HG02885 (cell line): ENCODE data around the gene CORO6.
"Not testable (repeated sequence)": the region's sequence is repeated elsewhere in the genome, so short reads cannot be mapped to it uniquely, and the experiment has no call there.

Source experiments
- ATAC-seq: cut with Tn5 transposase; IDR thresholded peaks from one replicate; pipeline ENCODE4 v1.9.1; 2021; ENCODE audit warnings: mild to moderate bottlenecking; ENCODE audit not compliant: unreplicated experiment, poor library complexity

CORO6 gene

GRCh38 chr17:29622337-29623282 is at the start of gene CORO6:
TSS of gene CORO6 (minus strand) at chr17:29622912. CDS start at chr17:29621421, 1,491 bp downstream.
- ATAC-seq = peak; percentile 58

DNA sequence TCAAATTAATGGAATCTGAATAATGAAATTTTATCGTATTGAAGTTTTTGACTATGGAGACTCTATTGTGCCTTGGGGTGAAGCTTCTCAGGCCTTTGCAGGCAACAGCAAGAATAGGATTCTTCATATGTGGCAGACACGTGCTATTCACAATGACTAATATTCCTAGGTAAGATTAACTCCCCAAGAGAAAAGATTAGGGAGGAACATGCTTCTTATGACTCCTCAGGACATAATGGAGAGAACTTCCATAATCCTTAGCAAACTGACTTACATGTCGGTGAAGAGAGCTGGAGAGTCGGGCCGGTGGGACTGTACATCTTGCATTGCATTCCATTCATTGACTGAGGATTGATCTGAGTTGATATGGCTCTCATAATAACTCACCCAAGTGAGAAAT is 48.9 kb upstream of the CORO6 start:
- ATAC-seq = no peak

DNA sequence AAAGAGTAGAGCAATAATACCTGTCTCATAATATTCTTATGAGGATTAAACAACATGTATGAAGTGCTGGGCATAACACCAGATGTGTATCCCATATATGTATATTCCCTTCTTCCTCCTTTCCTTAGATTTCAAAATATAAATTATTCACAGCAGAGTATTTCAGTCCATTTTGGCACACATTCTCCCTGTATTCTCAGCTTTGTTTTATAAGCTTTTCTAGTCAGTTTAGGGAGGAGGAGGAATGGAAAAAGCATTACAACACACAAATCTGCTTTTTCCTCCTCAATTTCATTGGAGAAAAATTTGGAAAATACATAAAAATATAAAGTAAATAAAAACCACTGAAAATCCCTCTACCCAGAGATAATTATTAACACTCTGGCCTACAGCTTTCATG is 46.6 kb upstream of the CORO6 start:
- ATAC-seq = no peak

- ATAC-seq = no peak
Measured at GRCh38 chr17:29667969-29668368, 45.3 kb upstream of the CORO6 start.

DNA sequence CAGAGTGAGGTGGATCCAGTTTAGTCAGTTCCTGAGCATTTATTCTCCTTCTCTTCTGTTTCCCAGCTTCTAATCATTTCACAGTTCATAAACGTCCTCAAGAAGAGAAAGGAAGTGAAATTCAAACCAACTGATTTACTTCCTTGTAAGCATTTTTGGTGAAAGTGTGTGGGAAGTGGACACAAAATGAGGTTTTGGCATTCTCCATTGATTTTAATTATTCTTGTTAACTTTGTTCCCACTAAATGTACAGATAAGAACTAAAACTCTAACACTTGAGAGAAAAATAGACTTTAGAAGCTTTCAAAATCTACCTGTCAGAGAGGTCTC is 42.7 kb upstream of the CORO6 start:
- ATAC-seq = no peak

- no peak for ATAC-seq
Measured at GRCh38 chr17:29664743-29665480, 42.2 kb upstream of the CORO6 start.

- no peak for ATAC-seq
Measured at GRCh38 chr17:29663155-29663554, 40.4 kb upstream of the CORO6 start.

DNA sequence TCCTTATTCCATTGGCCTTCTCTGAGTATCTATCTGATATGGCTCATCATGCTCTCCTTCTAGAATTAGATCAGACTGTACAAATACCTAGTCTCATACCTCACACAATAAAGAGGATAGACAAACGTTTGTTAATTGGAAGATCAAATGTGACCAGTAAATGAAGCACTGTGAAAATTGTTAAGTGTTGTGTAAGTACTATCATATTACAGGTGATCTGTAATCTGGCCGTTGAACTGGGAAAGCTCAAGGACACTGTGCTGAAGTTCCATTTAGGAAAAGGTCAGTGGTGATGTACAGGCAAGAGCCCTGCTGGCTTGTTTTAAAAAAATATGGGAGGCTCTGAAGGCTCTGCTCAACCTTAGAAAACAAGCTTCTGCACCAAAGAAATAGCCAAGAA is 38.5 kb upstream of the CORO6 start:
- ATAC-seq = no peak

DNA sequence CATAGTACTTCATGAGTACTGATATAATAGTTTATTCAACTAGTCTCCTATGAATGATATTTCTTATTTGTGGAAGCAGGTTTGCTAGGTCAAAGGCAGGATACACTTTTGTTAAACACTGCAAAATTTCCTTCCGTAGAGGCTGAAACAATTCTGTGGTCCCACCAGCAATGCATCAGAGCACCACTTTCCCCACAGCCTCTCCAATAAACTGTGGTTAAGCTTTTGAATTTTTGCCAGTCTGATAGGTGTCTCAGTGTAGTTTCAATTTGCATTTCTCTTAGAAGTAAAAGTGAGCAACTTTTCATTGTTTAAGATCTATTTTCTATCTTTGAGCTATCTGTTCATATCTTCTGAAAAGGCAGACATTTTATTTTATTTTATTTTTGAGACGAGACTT is 36.4 kb upstream of the CORO6 start:
- ATAC-seq = no peak

GRCh38 chr17:29655323-29655722 is 32.6 kb upstream of the CORO6 start:
- ATAC-seq = no peak

GRCh38 chr17:29653995-29654714 is 31.4 kb upstream of the CORO6 start:
- ATAC-seq = no peak

DNA sequence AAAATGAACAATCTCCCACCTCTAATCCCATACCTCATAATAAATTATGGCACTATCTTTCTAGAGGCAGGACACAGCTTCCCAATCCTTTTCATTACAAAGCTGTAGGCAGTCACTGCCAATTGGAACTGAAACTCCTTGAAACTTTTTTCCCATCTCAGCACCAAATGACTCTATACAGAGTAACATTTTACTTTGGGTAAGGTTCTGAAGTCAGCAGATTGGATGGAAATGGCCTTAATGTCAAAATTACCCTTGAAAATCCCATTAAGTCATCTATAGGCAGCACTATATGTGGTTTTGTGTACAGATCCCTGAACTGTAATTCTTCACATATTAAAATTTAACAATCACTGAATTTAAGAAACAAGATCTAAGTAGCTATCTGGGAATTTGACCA is 30.3 kb upstream of the CORO6 start:
- ATAC-seq = no peak

- ATAC-seq = not testable (repeated sequence)
Measured at GRCh38 chr17:29651913-29652312, 29.2 kb upstream of the CORO6 start.

GRCh38 chr17:29650396-29650795 is 27.7 kb upstream of the CORO6 start:
- ATAC-seq = no peak

DNA sequence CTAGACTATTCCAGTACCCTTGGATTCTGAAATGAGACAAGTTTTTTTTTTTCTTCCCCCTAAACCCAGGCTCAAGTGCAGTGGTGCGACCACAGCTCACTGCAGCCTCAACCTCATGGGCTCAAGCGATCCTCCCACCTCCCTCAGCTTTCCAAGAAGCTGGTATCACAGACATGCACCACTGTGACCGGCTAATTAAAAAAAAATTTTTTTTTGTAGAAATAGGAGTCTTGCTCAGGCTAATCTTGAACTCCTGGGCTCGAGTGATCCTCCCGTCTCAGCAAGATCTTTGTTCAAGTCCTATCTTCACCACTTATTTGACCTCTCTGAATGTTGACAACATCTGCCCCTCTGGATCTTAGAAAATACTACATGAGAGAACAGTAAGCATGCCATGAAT is 26.6 kb upstream of the CORO6 start:
- no peak for ATAC-seq

DNA sequence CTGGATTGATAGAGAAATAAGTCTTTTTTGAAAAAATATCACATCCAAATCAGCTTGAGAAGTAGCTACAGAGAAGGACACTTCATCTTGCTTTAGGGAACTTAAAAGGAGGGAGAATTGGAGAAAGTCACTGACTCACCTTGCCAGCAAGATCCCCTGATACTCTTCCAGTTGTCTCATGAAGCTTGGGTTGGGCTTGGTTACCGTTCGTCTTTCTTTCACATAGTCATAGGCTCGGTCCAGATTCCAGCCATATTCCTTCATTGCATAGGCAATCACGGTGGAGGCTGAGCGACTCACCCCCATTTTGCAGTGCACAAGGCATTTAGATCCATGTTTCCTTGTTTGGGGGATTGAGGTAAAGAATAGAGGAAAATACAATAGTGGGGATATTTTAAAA is 25.3 kb upstream of the CORO6 start:
- no peak for ATAC-seq

DNA sequence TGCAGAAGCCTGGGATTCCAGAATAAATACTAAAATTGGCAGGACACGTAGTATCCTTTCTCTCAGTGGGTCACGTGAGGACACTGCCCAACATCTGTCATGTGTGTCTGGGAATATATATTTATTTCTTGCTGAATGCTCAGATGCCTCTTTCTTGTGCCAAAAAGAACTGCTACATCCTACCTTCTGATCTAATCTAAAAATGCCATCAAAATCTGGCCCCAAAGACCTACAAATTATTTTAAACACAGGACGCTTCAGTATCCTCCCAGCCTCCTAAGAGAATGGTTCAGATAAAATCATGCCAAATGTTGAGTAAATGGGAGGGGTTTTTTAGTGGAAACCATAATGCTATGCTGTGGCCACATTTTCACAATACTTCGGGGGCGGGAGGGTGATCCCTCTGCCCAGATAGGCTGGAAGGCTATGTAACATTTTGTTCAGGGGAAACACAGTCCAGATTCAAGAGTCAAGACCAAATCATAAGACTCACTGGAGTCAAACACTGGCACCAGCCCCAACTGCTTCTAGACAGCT is 22.9 kb upstream of the CORO6 start:
- ATAC-seq = no peak

DNA sequence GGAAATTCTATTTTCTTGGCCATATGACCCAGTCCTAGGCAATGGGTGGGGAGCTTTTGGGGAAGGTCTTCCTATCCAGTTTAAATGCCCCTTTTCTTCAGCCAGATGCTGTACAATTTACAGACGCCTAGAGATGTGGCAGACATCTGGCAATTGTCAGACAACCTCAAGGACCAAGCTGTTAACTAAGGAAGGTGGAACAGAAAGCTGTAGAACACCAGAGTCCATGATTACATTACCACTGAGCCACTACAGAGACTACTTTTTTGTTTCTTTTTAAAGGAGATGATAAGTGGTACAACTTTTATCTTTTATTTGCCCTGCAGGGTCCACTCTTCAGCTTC is 21.1 kb upstream of the CORO6 start:
- ATAC-seq = no peak

DNA sequence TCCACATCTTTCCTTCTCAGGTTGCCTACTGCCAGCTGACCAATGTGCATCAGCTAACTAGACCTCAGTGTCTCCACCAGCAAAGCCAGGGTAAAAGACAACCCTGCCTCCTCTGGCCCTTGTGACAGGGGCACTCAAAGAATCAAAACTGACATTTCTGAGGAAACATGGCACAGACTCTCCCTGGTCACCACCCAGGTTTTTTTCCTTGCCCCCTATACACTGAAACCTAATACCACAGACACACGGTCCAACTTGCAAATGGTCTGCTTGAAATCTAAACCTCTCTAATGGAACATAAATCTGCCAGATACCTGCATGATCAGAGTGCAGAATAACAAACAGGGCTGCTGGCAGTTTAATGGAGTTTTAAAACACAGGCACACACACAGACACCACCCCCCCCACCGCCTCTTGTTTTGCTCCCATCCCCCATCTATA is 19.5 kb upstream of the CORO6 start:
- ATAC-seq = no peak

DNA sequence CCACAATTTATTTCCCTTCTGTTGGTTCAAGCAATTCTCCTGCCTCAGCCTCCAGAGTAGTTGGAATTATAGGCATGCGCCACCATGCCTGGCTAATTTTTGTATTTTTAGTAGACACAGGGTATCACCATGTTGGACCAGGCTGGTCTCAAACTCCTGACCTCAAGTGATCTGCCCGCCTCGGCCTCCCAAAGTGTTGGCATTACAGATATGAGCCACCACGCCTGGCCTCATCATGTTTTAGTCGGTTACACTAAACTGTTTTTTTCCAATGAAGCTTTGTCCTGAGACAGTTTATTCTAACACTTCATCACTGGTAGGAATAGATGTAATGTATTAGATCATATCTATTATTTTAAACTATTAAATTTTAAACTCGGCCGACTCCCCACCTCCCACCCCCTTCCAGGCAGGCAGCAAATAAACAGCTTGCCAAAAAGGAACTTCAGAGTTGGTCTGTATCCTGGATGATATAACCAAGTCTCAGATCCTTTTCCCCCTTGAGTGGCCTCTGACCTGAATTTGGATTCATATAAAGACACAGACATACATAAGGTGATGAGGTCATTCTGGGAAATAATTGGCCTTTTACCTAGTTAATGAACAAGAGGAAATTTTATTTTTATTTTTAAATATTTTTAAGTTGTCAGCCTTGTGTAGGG is 18.4 kb upstream of the CORO6 start:
- no peak for ATAC-seq
